Measurements from ENCODE around the gene PRAMEF12.

- TF ChIP-seq CTCF (IDR thresholded peaks at IDR 0.05): no peak
- TF ChIP-seq POLR2A (IDR thresholded peaks at IDR 0.05): no peak
Observed at GRCh38 chr1:12760256-12760795, 13.2 kb upstream of the PRAMEF12 start.
